ENCODE measurements around the gene CRYL1.

Gene CRYL1

GRCh38 chr13:20525601-20526544, at the start of gene CRYL1 (continued):
- no peak for TF ChIP-seq AEBP2 (tag by site-specific recombination; IDR thresholded peaks at IDR 0.05; ENCODE audit: borderline replicate concordance)
- TF ChIP-seq GLIS2 (tag by site-specific recombination; IDR thresholded peaks at IDR 0.05) = peak; percentile 87
- no peak for TF ChIP-seq ZNF433 (tag by site-specific recombination; IDR thresholded peaks at IDR 0.05; ENCODE audit: low read depth)
- no peak for TF ChIP-seq ZNF18 (tag by site-specific recombination; IDR thresholded peaks at IDR 0.05)
- no peak for TF ChIP-seq HOXD13 (CRISPR knock-in tag; IDR thresholded peaks at IDR 0.05; ENCODE audit: borderline replicate concordance)
- peak; percentile 73 for TF ChIP-seq PATZ1 (tag by site-specific recombination; IDR thresholded peaks at IDR 0.05)
- peak; percentile 5; the same call in 1 of the 2 replicates for TF ChIP-seq PRDM1 (tag by site-specific recombination; IDR thresholded peaks at IDR 0.05)
- TF ChIP-seq ZNF2 (tag by site-specific recombination; IDR thresholded peaks at IDR 0.05) = peak; percentile 22; the same call in 1 of the 2 replicates
- TF ChIP-seq ZNF561 (tag by site-specific recombination; IDR thresholded peaks at IDR 0.05; ENCODE audit: borderline replicate concordance) = 0 out of 2 replicates have a peak, but pooled peaks have one; percentile 23
- TF ChIP-seq ZNF626 (tag by site-specific recombination; IDR thresholded peaks at IDR 0.05) = no peak
- no peak for TF ChIP-seq ZNF10 (tag by site-specific recombination; IDR thresholded peaks at IDR 0.05)
- 0 out of 2 replicates have a peak, but pooled peaks have one; percentile 56 for TF ChIP-seq ZNF792 (tag by site-specific recombination; IDR thresholded peaks at IDR 0.05)
- 0 out of 2 replicates have a peak, but pooled peaks have one; percentile 41 for TF ChIP-seq ZNF423 (tag by site-specific recombination; IDR thresholded peaks at IDR 0.05)
- no peak for TF ChIP-seq ZNF112 (tag by site-specific recombination; IDR thresholded peaks at IDR 0.05)
- no peak for TF ChIP-seq CTCF (tag by site-specific recombination; IDR thresholded peaks at IDR 0.05)
- TF ChIP-seq ELK4 (IDR thresholded peaks at IDR 0.05; ENCODE audit: borderline replicate concordance, low read depth, low read length) = no peak
- TF ChIP-seq PRDM6 (tag by site-specific recombination; IDR thresholded peaks at IDR 0.05) = no peak
- TF ChIP-seq ZNF133 (tag by site-specific recombination; IDR thresholded peaks at IDR 0.05) = no peak
- TF ChIP-seq ZNF544 (tag by site-specific recombination; IDR thresholded peaks at IDR 0.05) = no peak
- no peak for TF ChIP-seq ZNF223 (tag by site-specific recombination; IDR thresholded peaks at IDR 0.05)
- TF ChIP-seq ZEB2 (tag by site-specific recombination; IDR thresholded peaks at IDR 0.05) = 0 out of 2 replicates have a peak, but pooled peaks have one; percentile 49
- no peak for TF ChIP-seq ZBTB49 (tag by site-specific recombination; IDR thresholded peaks at IDR 0.05; ENCODE audit: low read depth)
- peak; percentile 12; the same call in 1 of the 2 replicates for TF ChIP-seq ZSCAN4 (tag by site-specific recombination; IDR thresholded peaks at IDR 0.05)
- TF ChIP-seq ZNF292 (tag by site-specific recombination; IDR thresholded peaks at IDR 0.05; ENCODE audit: borderline replicate concordance, low read depth) = no peak
